ENCODE results near the gene ALG10B. TPM values are rescaled to one million over a fixed set of nuclear protein-coding genes. Genes with fewer than 3 reads are reported as not detected.

Gene ALG10B
- 1.4 and 2.4 TPM in 2 replicates for total RNA-seq

DNA sequence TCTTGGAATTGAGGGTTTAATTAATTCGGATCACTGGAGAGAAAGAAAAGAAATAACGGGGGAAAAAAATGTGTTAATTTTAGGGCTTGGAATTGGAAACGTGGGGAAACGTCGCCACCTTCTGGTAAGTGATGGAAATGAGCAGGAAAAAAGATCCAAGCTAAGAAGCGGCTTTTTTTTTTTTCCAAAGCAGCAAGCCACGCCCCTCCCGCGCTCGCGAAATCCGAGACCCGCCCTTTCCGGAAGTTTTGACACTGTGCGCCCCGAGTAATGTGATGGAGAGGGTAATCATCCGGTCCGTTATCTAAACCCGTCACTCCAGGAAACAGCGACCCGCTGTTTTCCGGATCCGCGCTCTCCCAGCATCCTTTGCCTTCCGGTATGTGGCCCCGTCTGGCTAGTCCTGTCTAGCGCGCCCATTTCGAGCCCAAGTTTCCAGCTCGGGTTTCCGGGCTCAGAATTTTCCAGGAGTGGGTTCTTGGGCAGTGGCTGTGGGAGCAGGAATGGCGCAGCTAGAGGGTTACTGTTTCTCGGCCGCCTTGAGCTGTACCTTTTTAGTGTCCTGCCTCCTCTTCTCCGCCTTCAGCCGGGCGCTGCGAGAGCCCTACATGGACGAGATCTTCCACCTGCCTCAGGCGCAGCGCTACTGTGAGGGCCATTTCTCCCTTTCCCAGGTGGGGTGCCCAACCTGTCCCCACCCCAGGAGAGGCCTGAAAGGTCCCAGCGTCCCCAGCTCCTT, at the start of gene ALG10B:
ALG10B (plus strand) TSS at position 384 of the 739 bp plus-strand sequence; CDS start at position 504, 120 bp downstream.

